GM12892 (cell line): ENCODE data around the gene POU2F1.

Experiments
- POLR2A ChIP-seq: IDR thresholded peaks from 2 replicates; pipeline ENCODE4 v1.6.1; 2011; ENCODE audit warnings: low read depth, low read length, control low read depth
- POLR2AphosphoS5 ChIP-seq: IDR thresholded peaks from 2 replicates; pipeline ENCODE4 v1.6.1; 2011; ENCODE audit warnings: low read depth, low read length, control low read depth
- TAF1 ChIP-seq: IDR thresholded peaks from 2 replicates; pipeline ENCODE4 v1.6.1; 2011; ENCODE audit warnings: low read depth, mild to moderate bottlenecking, control low read depth, low read length, borderline replicate concordance

- TF ChIP-seq POLR2AphosphoS5 (no peak), POLR2A (no peak), TAF1 (no peak)
Measured at GRCh38 chr1:167419245-167419644, 198.6 kb downstream of the POU2F1 start.
